Measurements from ENCODE around the gene SPDYE1. TPM values are rescaled to one million over a fixed set of nuclear protein-coding genes. Genes with fewer than 3 reads are reported as not detected.
A peak's percentile ranks its signal among the peaks of the same experiment; 100 is the strongest.
"Not testable (repeated sequence)": the region's sequence is repeated elsewhere in the genome, so short reads cannot be mapped to it uniquely, and the experiment has no call there.

The SPDYE1 gene
- total RNA-seq, 1 donor from 2014 or later = not detected

DNA sequence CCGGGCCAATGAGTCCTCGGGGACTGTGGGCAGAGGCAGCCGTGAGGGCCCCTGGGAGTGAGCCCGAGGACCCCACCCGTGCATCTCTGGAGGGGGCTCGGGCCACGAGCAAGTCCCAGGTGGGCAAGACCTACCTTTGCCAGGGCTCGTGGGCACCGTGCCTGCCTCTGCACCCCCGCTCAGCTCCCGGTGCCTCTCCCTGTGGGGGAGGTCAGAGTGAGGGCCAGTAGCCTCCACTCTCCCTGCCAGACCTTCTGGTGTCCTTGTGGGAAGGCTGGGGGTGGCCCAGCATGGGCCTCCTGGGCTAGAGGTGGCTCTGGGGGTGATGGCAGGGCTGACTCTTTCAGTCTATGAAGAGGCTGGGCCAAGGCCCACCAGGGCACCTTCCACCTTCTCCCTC lies 31.7 kb downstream of the SPDYE1 start:
- DNase-seq; POLR2A ChIA-PET; H3K27me3 Mint-ChIP-seq; CTCF ChIA-PET; H3K36me3 Mint-ChIP-seq (ENCODE audit: low read depth); ATAC-seq (ENCODE audit: low read depth); H3K4me1 Mint-ChIP-seq; intact Hi-C loops (cut with micrococcal nuclease); H3K27ac Mint-ChIP-seq; H3K4me3 Mint-ChIP-seq; H3K9me3 Mint-ChIP-seq: not testable (repeated sequence)

GRCh38 chr7:44030029-44030428 lies 32.3 kb downstream of the SPDYE1 start:
- H3K27me3 Mint-ChIP-seq; H3K27ac Mint-ChIP-seq; H3K36me3 Mint-ChIP-seq (ENCODE audit: low read depth); H3K4me3 Mint-ChIP-seq; H3K4me1 Mint-ChIP-seq; DNase-seq; intact Hi-C loops (cut with micrococcal nuclease); POLR2A ChIA-PET; CTCF ChIA-PET; H3K9me3 Mint-ChIP-seq; ATAC-seq (ENCODE audit: low read depth): not testable (repeated sequence)

GRCh38 chr7:44031319-44031718 lies 33.6 kb downstream of the SPDYE1 start:
- H3K4me3 Mint-ChIP-seq; CTCF ChIA-PET; H3K36me3 Mint-ChIP-seq (ENCODE audit: low read depth); DNase-seq; ATAC-seq (ENCODE audit: low read depth); H3K27ac Mint-ChIP-seq; H3K27me3 Mint-ChIP-seq; intact Hi-C loops (cut with micrococcal nuclease); H3K4me1 Mint-ChIP-seq; POLR2A ChIA-PET; H3K9me3 Mint-ChIP-seq: not testable (repeated sequence)

DNA sequence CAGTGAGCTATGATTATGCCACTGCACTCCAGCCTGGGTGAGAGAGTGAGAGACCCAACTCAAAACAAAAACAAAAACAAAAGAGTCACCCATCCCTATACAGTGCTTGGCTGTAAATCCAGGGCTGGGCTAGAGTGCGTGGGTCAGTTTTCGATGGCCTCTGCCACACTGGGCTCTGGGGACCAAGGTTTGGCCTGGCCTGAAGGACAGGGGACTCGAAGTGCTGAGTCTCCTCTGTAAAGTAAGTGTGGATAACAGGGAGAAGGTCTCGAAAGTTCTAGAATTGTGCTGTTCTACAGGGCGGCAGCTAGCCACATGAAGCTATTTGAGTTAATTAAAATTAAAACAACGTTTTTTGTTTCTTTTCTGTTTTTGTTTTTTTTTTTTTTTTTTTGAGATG lies 34.3 kb downstream of the SPDYE1 start:
- H3K27ac Mint-ChIP-seq; H3K4me1 Mint-ChIP-seq; ATAC-seq (ENCODE audit: low read depth); H3K27me3 Mint-ChIP-seq; H3K4me3 Mint-ChIP-seq; CTCF ChIA-PET; intact Hi-C loops (cut with micrococcal nuclease); POLR2A ChIA-PET; H3K36me3 Mint-ChIP-seq (ENCODE audit: low read depth); DNase-seq; H3K9me3 Mint-ChIP-seq: not testable (repeated sequence)

DNA sequence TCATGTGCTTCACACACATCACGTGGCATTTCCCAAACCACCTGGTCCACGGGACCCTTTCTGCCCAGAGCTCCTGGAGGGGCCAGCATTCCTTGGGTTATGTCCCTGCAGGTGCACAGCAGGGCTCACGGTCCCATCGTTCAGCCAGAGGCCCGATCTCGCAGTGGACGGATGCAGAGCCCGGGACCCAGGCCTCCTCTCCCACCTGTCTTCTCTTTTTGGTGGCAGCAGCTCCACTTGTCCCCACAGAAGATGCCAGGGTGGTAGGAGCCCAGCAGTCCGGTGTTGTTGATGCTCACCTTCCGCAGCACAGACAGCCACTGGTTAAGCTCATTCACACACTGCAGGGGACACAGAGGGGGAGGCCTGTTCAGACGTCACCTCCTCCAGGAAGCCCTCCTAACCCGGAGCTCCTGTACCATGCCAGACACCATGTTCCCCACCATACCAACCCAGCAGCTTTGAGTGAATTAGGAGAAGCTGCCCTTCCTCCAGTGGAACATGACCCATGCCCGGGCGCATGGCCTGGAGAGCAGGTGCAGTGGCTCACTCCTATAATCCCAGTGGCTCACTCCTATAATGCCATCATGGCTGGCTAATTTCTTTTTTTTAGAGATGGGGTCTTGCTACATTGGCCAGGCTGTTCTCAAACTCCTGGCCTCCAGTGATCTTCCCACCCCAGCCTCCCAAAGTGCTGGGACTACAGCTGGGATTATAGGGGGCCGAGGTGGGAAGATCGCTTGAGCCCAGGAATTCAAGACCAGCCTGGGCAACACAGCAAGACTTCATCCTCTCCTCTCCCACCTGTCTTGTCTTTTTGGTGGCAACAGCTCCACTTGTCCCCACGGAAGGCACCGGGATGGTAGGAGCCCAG lies 36.5 kb downstream of the SPDYE1 start:
- H3K9me3 Mint-ChIP-seq; H3K27me3 Mint-ChIP-seq; intact Hi-C loops (cut with micrococcal nuclease); CTCF ChIA-PET; H3K4me3 Mint-ChIP-seq; ATAC-seq (ENCODE audit: low read depth); POLR2A ChIA-PET; H3K36me3 Mint-ChIP-seq (ENCODE audit: low read depth); H3K27ac Mint-ChIP-seq; DNase-seq; H3K4me1 Mint-ChIP-seq: not testable (repeated sequence)

DNA sequence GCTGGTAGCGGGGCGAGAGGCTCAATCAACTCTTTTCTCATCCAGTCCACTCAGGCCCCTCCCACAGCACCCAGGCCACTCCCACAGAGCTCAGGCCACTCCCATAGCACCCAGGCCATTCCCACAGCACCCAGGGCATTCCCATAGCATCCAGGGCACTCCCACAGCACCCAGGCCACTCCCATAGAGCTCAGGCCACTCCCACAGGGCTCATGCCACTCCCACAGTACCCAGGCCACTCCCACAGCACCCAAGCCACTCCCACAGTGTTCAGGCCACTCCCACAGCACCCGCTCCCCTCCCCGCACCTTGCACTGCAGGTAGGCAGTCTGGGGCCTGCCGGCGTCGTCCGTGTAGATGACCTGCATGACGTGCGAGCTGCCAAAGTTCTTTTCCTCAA lies 38.7 kb downstream of the SPDYE1 start:
- POLR2A ChIA-PET = interaction anchor here (0.5 kb wide), 1 partner anchor 26 kb away, joined by 5 read pairs; no protein-coding TSS in a partner anchor
- H3K9me3 Mint-ChIP-seq; CTCF ChIA-PET; H3K36me3 Mint-ChIP-seq (ENCODE audit: low read depth); H3K27me3 Mint-ChIP-seq; H3K4me1 Mint-ChIP-seq; DNase-seq; intact Hi-C loops (cut with micrococcal nuclease); H3K27ac Mint-ChIP-seq; H3K4me3 Mint-ChIP-seq: not testable (repeated sequence)
- ATAC-seq (ENCODE audit: low read depth) = peak; percentile 7

- intact Hi-C loops (cut with micrococcal nuclease); CTCF ChIA-PET: not testable (repeated sequence)
Observed at GRCh38 chr7:44037951-44038350, 40.3 kb downstream of the SPDYE1 start.

GRCh38 chr7:44038553-44038952 lies 40.9 kb downstream of the SPDYE1 start:
- peaks cover 11% of the 10 kb centered on the region for H3K4me1 Mint-ChIP-seq
- DNase-seq; H3K27ac Mint-ChIP-seq; CTCF ChIA-PET; H3K9me3 Mint-ChIP-seq; POLR2A ChIA-PET; ATAC-seq (ENCODE audit: low read depth); intact Hi-C loops (cut with micrococcal nuclease); H3K27me3 Mint-ChIP-seq; H3K36me3 Mint-ChIP-seq (ENCODE audit: low read depth); H3K4me3 Mint-ChIP-seq: not testable (repeated sequence)

More at GRCh38 chr7:44037951-44038350, 40.3 kb downstream of the SPDYE1 start:
- DNase-seq; H3K9me3 Mint-ChIP-seq; ATAC-seq (ENCODE audit: low read depth); H3K27ac Mint-ChIP-seq; H3K27me3 Mint-ChIP-seq; H3K36me3 Mint-ChIP-seq (ENCODE audit: low read depth); H3K4me3 Mint-ChIP-seq; POLR2A ChIA-PET: not testable (repeated sequence)
- H3K4me1 Mint-ChIP-seq = peaks cover 10% of the 10 kb centered on the region

GRCh38 chr7:44038961-44039558 lies 41.4 kb downstream of the SPDYE1 start:
- Mint-ChIP-seq H3K27ac (peak overlapping the region; percentile 89), H3K4me3 (peak overlapping the region; percentile 75), H3K4me1 (peaks cover 17% of the 10 kb centered on the region)
- ATAC-seq (ENCODE audit: low read depth) (peak; percentile 72), DNase-seq (peak; percentile 73)
- H3K27me3 Mint-ChIP-seq; CTCF ChIA-PET; intact Hi-C loops (cut with micrococcal nuclease); H3K36me3 Mint-ChIP-seq (ENCODE audit: low read depth); H3K9me3 Mint-ChIP-seq: not testable (repeated sequence)
- POLR2A ChIA-PET = interaction anchor here (0.7 kb wide), 1 partner anchor 20 kb away, joined by 3 read pairs; no protein-coding TSS in a partner anchor

- POLR2A ChIA-PET = interaction anchor here (0.9 kb wide), 1 partner anchor 84 kb away, joined by 3 read pairs; no protein-coding TSS in a partner anchor
- DNase-seq; H3K27me3 Mint-ChIP-seq; H3K36me3 Mint-ChIP-seq (ENCODE audit: low read depth); CTCF ChIA-PET; H3K9me3 Mint-ChIP-seq: not testable (repeated sequence)
- Mint-ChIP-seq H3K27ac (peak overlapping the region; percentile 74), H3K4me3 (peak overlapping the region; percentile 64), H3K4me1 (peaks cover 21% of the 10 kb centered on the region)
- intact Hi-C loops (cut with micrococcal nuclease) = loop anchor here (10.0 kb wide), 1 partner anchor 535 kb away; the partner anchor contains the start of gene DDX56
- ATAC-seq (ENCODE audit: low read depth) = peak; percentile 6
Observed at GRCh38 chr7:44039800-44040492, 42.2 kb downstream of the SPDYE1 start.

- CTCF ChIA-PET; H3K36me3 Mint-ChIP-seq (ENCODE audit: low read depth); H3K9me3 Mint-ChIP-seq; H3K27me3 Mint-ChIP-seq: not testable (repeated sequence)
- Mint-ChIP-seq H3K27ac (peak overlapping the region; percentile 83), H3K4me3 (peak overlapping the region; percentile 82), H3K4me1 (peaks cover 26% of the 10 kb centered on the region)
- ATAC-seq (ENCODE audit: low read depth) (peak; percentile 62), DNase-seq (peak; percentile 65)
- intact Hi-C loops (cut with micrococcal nuclease) = loop anchor here (10.0 kb wide), 1 partner anchor 534 kb away; the partner anchor contains the start of gene DDX56
- POLR2A ChIA-PET = interaction anchor here (0.9 kb wide), 1 partner anchor 84 kb away, joined by 3 read pairs; no protein-coding TSS in a partner anchor
Observed at GRCh38 chr7:44040493-44040891, 42.8 kb downstream of the SPDYE1 start.
